ENCODE results near the gene SCYGR5. TPM values are rescaled to one million over a fixed set of nuclear protein-coding genes. Genes with fewer than 3 reads are reported as not detected.
"Not testable (repeated sequence)": the region's sequence is repeated elsewhere in the genome, so short reads cannot be mapped to it uniquely, and the experiment has no call there.

Gene SCYGR5
- total RNA-seq: not detected

GRCh38 chr2:227666631-227667170 is at the start of gene SCYGR5:
SCYGR5 (plus strand) TSS chr2:227666804; CDS start chr2:227666804, 0 bp downstream.
- H3K36me3 Mint-ChIP-seq (ENCODE audit: insufficient read depth); H3K9me3 Mint-ChIP-seq; H3K27me3 Mint-ChIP-seq (ENCODE audit: low read depth); ATAC-seq; H3K4me3 Mint-ChIP-seq; DNase-seq; H3K4me1 Mint-ChIP-seq (ENCODE audit: low read depth): not testable (repeated sequence)

GRCh38 chr2:227617316-227618230 is 49.0 kb upstream of the SCYGR5 start, which contains the start of gene SCYGR4:
SCYGR4 (plus strand) TSS chr2:227617498; CDS start chr2:227617498, 0 bp downstream.
- Mint-ChIP-seq H3K36me3 (ENCODE audit: insufficient read depth) (no peaks in the 10 kb centered on the region), H3K4me3 (no peak within 1 kb of the TSS), H3K9me3 (no peaks in the 10 kb centered on the region), H3K4me1 (ENCODE audit: low read depth) (no peaks in the 10 kb centered on the region), H3K27me3 (ENCODE audit: low read depth) (peaks cover 10% of the 10 kb centered on the region)
- DNase-seq (no peak), ATAC-seq (no peak)

GRCh38 chr2:227623226-227623625 is 43.4 kb upstream of the SCYGR5 start:
- no peak overlapping the region for H3K4me3 Mint-ChIP-seq
- ATAC-seq (no peak), DNase-seq (no peak)
- no peaks in the 10 kb centered on the region for H3K4me1 Mint-ChIP-seq (ENCODE audit: low read depth)
- H3K27me3 Mint-ChIP-seq (ENCODE audit: low read depth): peaks cover 4% of the 10 kb centered on the region
- H3K9me3 Mint-ChIP-seq: no peaks in the 10 kb centered on the region
- H3K36me3 Mint-ChIP-seq (ENCODE audit: insufficient read depth): no peaks in the 10 kb centered on the region

GRCh38 chr2:227625420-227625819 is 41.2 kb upstream of the SCYGR5 start:
- no peak for DNase-seq
- H3K9me3 Mint-ChIP-seq: no peaks in the 10 kb centered on the region
- no peak for ATAC-seq
- no peak overlapping the region for H3K4me3 Mint-ChIP-seq
- no peaks in the 10 kb centered on the region for H3K4me1 Mint-ChIP-seq (ENCODE audit: low read depth)
- H3K27me3 Mint-ChIP-seq (ENCODE audit: low read depth): peaks cover 10% of the 10 kb centered on the region
- H3K36me3 Mint-ChIP-seq (ENCODE audit: insufficient read depth): no peaks in the 10 kb centered on the region

- Mint-ChIP-seq H3K9me3 (no peaks in the 10 kb centered on the region), H3K4me3 (no peak overlapping the region), H3K27me3 (ENCODE audit: low read depth) (peaks cover 18% of the 10 kb centered on the region), H3K36me3 (ENCODE audit: insufficient read depth) (no peaks in the 10 kb centered on the region), H3K4me1 (ENCODE audit: low read depth) (no peaks in the 10 kb centered on the region)
- ATAC-seq (no peak), DNase-seq (no peak)
Observed at GRCh38 chr2:227626580-227627151, 39.9 kb upstream of the SCYGR5 start.

- ATAC-seq (peak; percentile 65 to 72), DNase-seq (no peak)
- Mint-ChIP-seq H3K4me3 (no peak overlapping the region), H3K27me3 (ENCODE audit: low read depth) (peaks cover 23% of the 10 kb centered on the region), H3K9me3 (no peaks in the 10 kb centered on the region), H3K4me1 (ENCODE audit: low read depth) (no peaks in the 10 kb centered on the region), H3K36me3 (ENCODE audit: insufficient read depth) (no peaks in the 10 kb centered on the region)
Observed at GRCh38 chr2:227627769-227628168, 38.8 kb upstream of the SCYGR5 start.

- Mint-ChIP-seq H3K9me3 (no peaks in the 10 kb centered on the region), H3K36me3 (ENCODE audit: insufficient read depth) (no peaks in the 10 kb centered on the region), H3K27me3 (ENCODE audit: low read depth) (peaks cover 23% of the 10 kb centered on the region), H3K4me1 (ENCODE audit: low read depth) (no peaks in the 10 kb centered on the region), H3K4me3 (no peak overlapping the region)
- no peak for ATAC-seq
- DNase-seq: no peak
Observed at GRCh38 chr2:227629435-227629834, 37.2 kb upstream of the SCYGR5 start.

- Mint-ChIP-seq H3K4me1 (ENCODE audit: low read depth) (no peaks in the 10 kb centered on the region), H3K4me3 (no peak overlapping the region), H3K27me3 (ENCODE audit: low read depth) (peaks cover 23% of the 10 kb centered on the region), H3K36me3 (ENCODE audit: insufficient read depth) (no peaks in the 10 kb centered on the region), H3K9me3 (no peaks in the 10 kb centered on the region)
- ATAC-seq: no peak
- no peak for DNase-seq
Observed at GRCh38 chr2:227630322-227630721, 36.3 kb upstream of the SCYGR5 start.

GRCh38 chr2:227632827-227633226 is 33.8 kb upstream of the SCYGR5 start:
- H3K4me3 Mint-ChIP-seq: no peak overlapping the region
- H3K9me3 Mint-ChIP-seq: no peaks in the 10 kb centered on the region
- H3K36me3 Mint-ChIP-seq (ENCODE audit: insufficient read depth): no peaks in the 10 kb centered on the region
- H3K4me1 Mint-ChIP-seq (ENCODE audit: low read depth): no peaks in the 10 kb centered on the region
- DNase-seq (no peak), ATAC-seq (no peak)
- H3K27me3 Mint-ChIP-seq (ENCODE audit: low read depth): peaks cover 19% of the 10 kb centered on the region

GRCh38 chr2:227634201-227634600 is 32.4 kb upstream of the SCYGR5 start:
- no peaks in the 10 kb centered on the region for H3K9me3 Mint-ChIP-seq
- H3K4me3 Mint-ChIP-seq: no peak overlapping the region
- no peaks in the 10 kb centered on the region for H3K4me1 Mint-ChIP-seq (ENCODE audit: low read depth)
- ATAC-seq (no peak), DNase-seq (no peak)
- no peaks in the 10 kb centered on the region for H3K36me3 Mint-ChIP-seq (ENCODE audit: insufficient read depth)
- H3K27me3 Mint-ChIP-seq (ENCODE audit: low read depth): peaks cover 13% of the 10 kb centered on the region

GRCh38 chr2:227642656-227643055 is 23.9 kb upstream of the SCYGR5 start:
- Mint-ChIP-seq H3K27me3 (ENCODE audit: low read depth) (no peaks in the 10 kb centered on the region), H3K36me3 (ENCODE audit: insufficient read depth) (no peaks in the 10 kb centered on the region), H3K4me1 (ENCODE audit: low read depth) (no peaks in the 10 kb centered on the region), H3K4me3 (no peak overlapping the region), H3K9me3 (no peaks in the 10 kb centered on the region)
- no peak for DNase-seq
- ATAC-seq: no peak

GRCh38 chr2:227643990-227644551 is 22.5 kb upstream of the SCYGR5 start:
- Mint-ChIP-seq H3K9me3 (no peaks in the 10 kb centered on the region), H3K27me3 (ENCODE audit: low read depth) (no peaks in the 10 kb centered on the region), H3K36me3 (ENCODE audit: insufficient read depth) (no peaks in the 10 kb centered on the region), H3K4me1 (ENCODE audit: low read depth) (no peaks in the 10 kb centered on the region), H3K4me3 (no peak overlapping the region)
- ATAC-seq: no peak
- no peak for DNase-seq

GRCh38 chr2:227653419-227653818 is 13.2 kb upstream of the SCYGR5 start:
- Mint-ChIP-seq H3K27me3 (ENCODE audit: low read depth) (peaks cover 4% of the 10 kb centered on the region), H3K36me3 (ENCODE audit: insufficient read depth) (no peaks in the 10 kb centered on the region), H3K4me3 (no peak overlapping the region), H3K9me3 (no peaks in the 10 kb centered on the region), H3K4me1 (ENCODE audit: low read depth) (no peaks in the 10 kb centered on the region)
- no peak for ATAC-seq
- DNase-seq: no peak

- Mint-ChIP-seq H3K36me3 (ENCODE audit: insufficient read depth) (no peaks in the 10 kb centered on the region), H3K27me3 (ENCODE audit: low read depth) (peaks cover 4% of the 10 kb centered on the region), H3K9me3 (no peaks in the 10 kb centered on the region), H3K4me3 (no peak overlapping the region), H3K4me1 (ENCODE audit: low read depth) (no peaks in the 10 kb centered on the region)
- ATAC-seq: no peak
- no peak for DNase-seq
Observed at GRCh38 chr2:227654426-227654825, 12.2 kb upstream of the SCYGR5 start.
